Measurements from ENCODE around the gene HCRT.

Gene HCRT

DNA sequence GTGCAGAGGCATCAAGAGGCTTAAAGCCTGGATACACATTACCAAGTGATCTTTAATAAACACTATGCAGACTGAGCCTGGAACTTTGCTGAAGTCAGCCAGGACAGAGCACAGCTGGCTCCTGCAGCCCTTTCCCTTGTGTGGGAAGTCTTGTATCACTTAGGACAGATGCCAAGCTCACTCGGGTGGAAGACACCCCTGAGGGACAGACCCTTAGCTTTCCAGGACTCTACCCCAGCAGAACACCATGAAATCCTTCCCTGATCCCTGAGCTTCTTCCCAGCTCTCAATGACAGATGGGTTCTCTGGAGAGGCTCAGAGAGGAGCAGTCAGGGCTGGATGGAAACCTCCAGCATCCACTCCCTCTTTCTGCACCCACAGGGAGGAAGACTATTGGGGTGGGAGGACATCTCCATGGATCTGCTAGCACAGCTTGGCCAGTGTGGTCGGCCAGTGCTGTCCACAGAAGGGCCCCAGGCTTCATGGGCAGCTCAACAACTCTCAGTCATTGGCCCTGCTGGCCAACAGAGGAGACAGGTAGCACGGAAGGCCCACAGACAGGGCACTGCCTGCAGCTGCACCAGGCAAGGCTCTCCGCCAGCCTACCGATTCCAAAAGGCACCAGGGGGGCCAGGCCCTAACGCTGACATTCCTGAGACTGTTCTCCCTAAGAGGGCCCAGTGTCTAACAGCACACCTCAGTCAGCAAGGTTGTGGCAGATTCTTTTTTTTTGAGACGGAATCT lies 46.3 kb downstream of the HCRT start:
- no peak for DNase-seq (ENCODE audit: low read depth in 2 of 2)

DNA sequence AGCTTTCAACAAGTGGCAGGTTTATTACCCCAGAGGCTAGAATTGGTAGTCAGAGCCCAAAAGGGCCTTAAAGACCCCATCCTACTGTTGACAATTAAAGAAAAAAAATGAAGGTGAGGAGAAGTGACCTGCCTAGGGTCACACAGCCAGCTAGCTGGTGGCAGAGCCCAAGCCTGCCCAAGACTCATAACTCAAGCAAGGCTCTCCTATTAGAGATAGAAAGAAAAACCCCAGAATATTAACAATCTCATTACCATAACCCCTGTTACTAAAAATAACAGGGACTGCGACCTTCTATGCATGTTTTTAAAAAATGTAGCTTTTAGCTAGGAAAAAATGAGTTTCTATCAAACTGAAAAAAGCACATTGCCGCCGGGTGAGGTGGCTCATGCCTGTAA lies 48.6 kb downstream of the HCRT start:
- DNase-seq (ENCODE audit: low read depth in 2 of 2): no peak

DNA sequence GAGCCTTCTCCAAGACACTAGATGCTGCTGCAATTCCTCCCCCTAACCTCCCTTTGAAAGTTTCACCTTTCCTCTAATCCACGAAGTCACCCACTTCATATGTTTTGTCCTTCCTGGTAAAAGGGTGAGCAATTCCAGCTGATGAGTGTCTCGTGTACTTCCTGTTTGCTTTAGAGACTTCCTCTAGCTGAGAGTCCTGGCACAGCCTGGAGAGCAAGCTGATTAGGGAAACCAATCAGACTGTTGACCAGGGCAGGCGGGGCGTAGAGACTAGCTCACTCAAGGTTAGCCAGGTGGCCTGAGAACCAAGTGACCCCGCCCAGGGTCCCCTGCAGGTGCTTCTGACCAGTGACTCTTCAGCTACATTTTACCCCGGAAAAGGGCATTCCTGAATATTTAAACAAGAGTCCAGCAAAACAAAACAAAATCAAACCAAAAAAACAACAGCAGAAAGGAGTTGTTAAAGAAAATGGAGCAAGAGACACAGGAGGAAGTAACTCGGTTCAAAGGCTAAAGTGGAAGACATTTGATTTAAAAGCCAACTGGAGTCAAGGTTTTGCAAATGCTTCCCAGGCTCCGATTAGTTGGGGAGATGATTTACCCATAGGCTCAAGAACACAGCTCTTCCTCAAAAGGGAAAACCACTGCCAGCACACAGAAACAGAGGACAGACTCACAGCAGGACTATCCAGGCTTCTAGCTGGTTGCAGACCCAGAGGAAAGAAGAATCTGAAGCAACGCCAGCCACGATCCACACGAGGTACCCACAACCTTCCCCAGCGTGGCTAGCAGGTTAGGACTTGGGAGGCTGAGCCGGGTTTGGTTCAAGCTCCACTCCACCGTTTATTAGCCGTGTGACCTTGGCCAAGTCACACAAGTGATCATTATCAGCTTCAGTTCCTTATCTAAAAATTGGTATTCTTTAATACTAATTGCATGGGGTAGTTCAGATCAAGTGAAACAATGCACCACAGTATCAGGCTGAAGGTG lies 49.3 kb downstream of the HCRT start:
- DNase-seq (ENCODE audit: low read depth in 2 of 2): no peak

DNA sequence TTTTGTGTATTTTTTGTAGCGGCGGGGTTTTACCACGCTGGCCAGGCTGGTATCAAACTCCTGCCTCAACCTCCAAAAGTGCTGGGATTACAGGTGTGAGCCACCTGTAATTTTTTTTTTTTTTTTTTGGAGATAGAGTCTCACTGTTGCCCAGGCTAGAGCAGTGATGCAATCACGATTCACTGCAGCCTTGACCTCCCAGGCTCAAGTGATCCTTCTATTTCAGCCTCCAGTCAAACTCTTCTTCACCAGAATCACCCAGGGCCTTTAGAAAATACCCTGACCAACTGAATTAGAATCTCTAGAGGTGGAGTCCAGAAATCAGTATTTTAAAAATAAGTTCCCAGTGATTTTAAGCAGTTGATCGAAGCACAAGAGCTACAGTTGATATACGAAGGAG lies 50.1 kb downstream of the HCRT start:
- DNase-seq (ENCODE audit: low read depth in 2 of 2): no peak

Measured in stimulated activated CD4-positive, alpha-beta T cell treated with anti-CD3 and anti-CD28 coated beads, Interleukin-1b, Interleukin-23, amount 100 ng/mL, for 1 hour (primary cell).